Stimulated activated CD4-positive, alpha-beta T cell treated with anti-CD3 and anti-CD28 coated beads, TNF-alpha, amount 100 ng/mL, for 24 hours (primary cell): ENCODE data around the gene RABL6.
"Not testable (repeated sequence)": the region's sequence is repeated elsewhere in the genome, so short reads cannot be mapped to it uniquely, and the experiment has no call there.

Experiments used
- DNase-seq, 3 experiments: peaks; one replicate each; pipeline ENCODE4 v3.0.0-alpha.2; 2020; ENCODE audit warnings: low read depth in 3 of 3

The RABL6 gene

GRCh38 chr9:136876476-136876875 lies 68.7 kb downstream of the RABL6 start:
- DNase-seq = no peak

- DNase-seq = no peak
These were observed 72.9 kb downstream of the RABL6 start for GRCh38 chr9:136880651-136881050.

GRCh38 chr9:136881691-136882108 lies 74.0 kb downstream of the RABL6 start:
- DNase-seq = peak in 2 of 3 experiments; percentile 46 to 69

DNA sequence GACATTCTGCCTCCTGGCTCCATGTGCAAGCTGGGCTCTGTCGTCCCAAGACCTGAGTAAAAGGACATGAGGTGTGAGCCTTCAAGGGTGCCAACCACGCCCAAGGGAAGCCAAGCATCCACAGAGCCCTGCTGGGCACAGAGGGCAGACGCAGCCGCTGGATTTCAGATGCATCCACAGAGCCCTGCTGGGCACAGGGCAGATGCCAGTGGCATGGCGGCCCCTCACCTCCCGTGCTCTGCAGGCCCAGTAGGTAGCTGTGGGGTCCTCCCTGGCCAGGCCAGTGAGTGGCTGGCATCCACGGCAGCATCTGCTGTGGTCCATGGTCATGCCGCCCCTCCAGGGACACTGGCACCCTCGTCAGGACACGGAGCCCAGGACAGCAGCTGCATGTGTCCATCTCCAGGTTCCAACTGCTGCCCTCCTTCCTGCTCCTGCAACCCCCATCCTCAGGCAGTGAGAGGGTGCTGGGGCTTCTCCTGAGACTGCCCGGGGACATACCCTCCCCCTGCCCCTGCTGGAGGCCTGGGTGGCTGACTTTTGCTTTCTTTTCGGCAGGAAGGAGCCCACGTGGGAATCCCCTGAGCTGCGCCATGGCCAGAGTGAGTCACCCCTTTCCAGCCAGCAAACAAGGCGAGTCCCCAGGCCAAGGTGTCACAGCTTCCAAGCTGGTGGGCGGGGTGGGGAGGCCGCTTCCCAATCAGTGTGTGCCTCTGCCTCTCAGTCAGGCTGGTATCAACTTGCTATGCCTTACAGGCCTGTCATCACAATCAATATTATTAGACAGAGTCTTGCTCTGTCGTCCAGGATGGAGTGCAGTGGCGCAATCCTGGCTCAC lies 74.6 kb downstream of the RABL6 start:
- peak; percentile 81 to 94 (median 86) for DNase-seq

GRCh38 chr9:136882947-136883283 lies 75.2 kb downstream of the RABL6 start:
- not testable (repeated sequence) for DNase-seq

- DNase-seq = not testable (repeated sequence)
These were observed 75.9 kb downstream of the RABL6 start for GRCh38 chr9:136883670-136884069.

- DNase-seq = peak; percentile 93 to 97 (median 93)
These were observed 78.3 kb downstream of the RABL6 start, which contains the start of gene TRAF2 for GRCh38 chr9:136885950-136886578. TRAF2 (plus strand) TSS chr9:136886516; CDS start chr9:136898741, 12,225 bp downstream.

DNA sequence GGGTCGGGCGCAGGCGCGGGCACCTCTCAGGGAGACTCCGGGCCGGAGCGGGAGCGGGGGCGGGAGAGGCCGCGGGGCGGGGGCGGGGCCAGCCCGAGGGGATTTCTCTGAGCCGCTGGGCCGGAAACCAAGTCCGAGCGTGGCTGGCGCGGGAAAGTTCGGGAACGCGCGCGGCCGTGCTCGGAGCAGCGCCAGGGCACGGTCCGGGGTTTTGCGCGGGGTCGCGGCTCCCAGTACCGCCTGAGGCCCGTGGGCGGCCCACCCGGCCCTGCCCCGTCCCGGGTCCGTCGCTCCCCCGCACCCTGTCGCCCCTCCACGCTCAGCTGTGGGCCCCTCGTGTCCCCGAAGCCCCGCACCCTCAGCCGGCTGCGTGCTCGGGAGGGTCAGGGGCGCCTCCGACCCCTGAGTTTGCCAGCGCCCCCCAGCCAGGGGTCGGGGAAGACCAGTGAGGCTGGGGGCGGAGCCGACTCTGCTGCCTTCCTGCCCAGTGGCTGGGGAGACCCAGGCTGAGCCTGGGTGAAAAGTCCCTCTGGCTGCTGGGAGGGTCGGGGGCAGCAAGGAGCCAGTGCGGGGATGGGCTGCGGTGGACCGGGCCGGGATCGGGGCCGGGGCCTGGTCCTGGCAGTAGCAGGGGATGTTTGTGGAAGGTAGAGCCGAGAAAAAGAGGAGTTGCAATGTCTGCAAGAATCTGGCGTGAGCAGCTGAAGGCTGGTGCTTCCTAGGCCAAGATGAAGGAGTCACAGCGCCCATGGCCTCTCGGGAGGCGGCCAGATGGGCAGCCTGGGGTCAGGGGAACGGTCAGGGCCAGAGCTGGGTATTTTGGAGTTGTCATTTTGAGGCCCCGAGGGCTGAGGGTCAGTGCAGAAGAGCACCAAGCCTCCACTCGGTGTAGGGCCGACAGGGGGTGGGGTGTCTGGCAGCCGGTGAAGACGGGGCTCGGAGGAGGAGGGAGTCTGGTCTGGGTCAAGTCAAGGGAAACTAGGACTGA lies 79.2 kb downstream of the RABL6 start:
- no peak for DNase-seq

GRCh38 chr9:136888454-136888853 lies 80.7 kb downstream of the RABL6 start:
- DNase-seq = no peak

- no peak for DNase-seq
These were observed 82.1 kb downstream of the RABL6 start for GRCh38 chr9:136889858-136890257.

- DNase-seq = no peak
These were observed 82.9 kb downstream of the RABL6 start for GRCh38 chr9:136890661-136891060.
